Mononuclear cell (primary cell): ENCODE data around the gene ADSS2. TPM values are rescaled to one million over a fixed set of nuclear protein-coding genes. Genes with fewer than 3 reads are reported as not detected.

Experiments
- H3K27me3 ChIP-seq: 2 replicates; pipeline ENCODE4 v1.6.0; 2011; ENCODE audit warnings: low read length, control low read depth; ENCODE audit not compliant: insufficient read depth
- H3K4me1 ChIP-seq: 2 replicates; pipeline ENCODE4 v1.5.1; 2011; ENCODE audit warnings: mild to moderate bottlenecking, low read length, control low read depth; ENCODE audit not compliant: insufficient read depth
- H3K4me3 ChIP-seq: 2 replicates; pipeline ENCODE4 v1.5.1; 2011; ENCODE audit warnings: mild to moderate bottlenecking, low read length, moderate library complexity
- H3K9me3 ChIP-seq: 2 replicates; pipeline ENCODE4 v1.5.1; 2011; ENCODE audit warnings: low read depth, mild to moderate bottlenecking, control low read depth, low read length
- total RNA-seq: library from RNA; depleted of rRNA; stranded (reverse); fragments of >200 nt; gene quantifications from one replicate; pipeline ENCODE4 v1.2.3, GENCODE V29; 2012

ADSS2 gene
- total RNA-seq, 1 donor, result 40.6 TPM

DNA sequence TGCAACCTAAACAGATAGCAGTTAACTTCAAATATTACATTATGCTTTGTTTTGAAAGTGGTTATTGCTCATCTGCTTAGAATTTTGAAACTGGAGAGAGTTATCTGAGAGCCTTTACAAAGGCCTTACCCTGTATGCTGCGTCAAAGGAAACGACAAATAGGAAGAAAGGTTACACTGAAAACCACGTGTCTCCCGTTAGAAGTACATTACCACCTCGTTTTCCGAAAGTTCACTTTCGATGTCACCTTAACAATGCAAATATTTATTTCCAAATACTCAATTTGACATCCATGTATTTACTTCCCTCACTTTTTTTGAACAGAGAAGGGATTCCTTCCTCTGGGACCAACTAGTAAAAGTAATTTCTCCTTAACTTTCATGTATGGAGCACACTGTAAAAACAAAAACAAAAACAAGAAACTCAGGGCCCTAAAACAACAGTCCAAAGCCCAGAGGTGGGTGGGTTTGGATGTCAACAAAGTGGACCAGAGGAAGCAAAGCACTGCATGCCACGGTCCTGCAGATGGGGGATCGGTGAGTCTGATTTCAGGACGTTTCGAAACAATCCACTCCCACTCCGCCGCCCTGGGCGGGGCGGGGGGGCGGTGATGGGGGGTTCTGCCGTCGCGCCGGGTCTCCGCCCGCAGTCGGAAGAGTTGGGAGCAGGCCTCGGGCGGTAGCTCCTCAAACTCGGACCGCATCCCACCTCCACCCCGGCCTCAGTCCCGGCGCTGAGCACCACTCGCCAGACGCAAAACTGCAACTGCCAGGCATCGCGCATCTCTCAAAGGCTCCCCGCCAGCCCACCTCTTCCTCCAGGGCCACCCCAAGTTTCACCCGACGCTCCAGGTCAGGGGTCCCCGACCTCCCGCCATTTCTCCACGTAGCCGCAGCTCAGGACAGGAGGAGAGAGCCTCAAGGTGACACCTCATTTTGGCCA is 841 bp downstream of the ADSS2 start:
- Histone ChIP-seq H3K27me3 (no peaks in the 10 kb centered on the region), H3K4me1 (peaks cover 16% of the 10 kb centered on the region), H3K9me3 (no peaks in the 10 kb centered on the region), H3K4me3 (peak overlapping the region; percentile 92)

DNA sequence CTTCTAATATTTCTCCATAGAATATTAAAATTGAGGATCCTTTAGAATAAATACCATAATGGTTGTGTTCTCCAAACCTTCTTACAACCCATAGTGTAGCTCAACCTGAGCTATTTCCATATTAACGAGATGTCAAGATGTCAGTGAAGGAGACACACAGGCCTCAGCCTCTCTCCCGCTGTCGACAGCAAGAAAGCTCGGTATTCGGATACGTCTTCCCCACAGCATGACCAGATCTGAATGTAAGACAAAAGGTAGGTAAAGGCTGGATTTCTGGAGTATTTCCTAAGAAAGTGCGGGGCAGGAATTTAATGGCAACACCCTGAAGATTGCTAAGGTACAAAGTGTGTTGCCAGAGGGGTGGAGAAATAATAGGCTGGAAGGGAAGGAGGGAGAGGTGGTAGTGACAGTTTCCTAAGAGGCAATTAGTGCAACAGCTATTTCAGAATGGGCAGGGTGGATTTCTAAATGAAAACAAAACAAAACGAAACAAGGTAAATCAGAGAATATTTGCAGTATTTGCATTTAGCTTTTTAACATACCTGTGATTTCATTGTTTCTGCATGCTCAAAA is 1.7 kb downstream of the ADSS2 start:
- Histone ChIP-seq H3K4me1 (peaks cover 20% of the 10 kb centered on the region), H3K27me3 (no peaks in the 10 kb centered on the region), H3K9me3 (no peaks in the 10 kb centered on the region), H3K4me3 (peak overlapping the region; percentile 92)

DNA sequence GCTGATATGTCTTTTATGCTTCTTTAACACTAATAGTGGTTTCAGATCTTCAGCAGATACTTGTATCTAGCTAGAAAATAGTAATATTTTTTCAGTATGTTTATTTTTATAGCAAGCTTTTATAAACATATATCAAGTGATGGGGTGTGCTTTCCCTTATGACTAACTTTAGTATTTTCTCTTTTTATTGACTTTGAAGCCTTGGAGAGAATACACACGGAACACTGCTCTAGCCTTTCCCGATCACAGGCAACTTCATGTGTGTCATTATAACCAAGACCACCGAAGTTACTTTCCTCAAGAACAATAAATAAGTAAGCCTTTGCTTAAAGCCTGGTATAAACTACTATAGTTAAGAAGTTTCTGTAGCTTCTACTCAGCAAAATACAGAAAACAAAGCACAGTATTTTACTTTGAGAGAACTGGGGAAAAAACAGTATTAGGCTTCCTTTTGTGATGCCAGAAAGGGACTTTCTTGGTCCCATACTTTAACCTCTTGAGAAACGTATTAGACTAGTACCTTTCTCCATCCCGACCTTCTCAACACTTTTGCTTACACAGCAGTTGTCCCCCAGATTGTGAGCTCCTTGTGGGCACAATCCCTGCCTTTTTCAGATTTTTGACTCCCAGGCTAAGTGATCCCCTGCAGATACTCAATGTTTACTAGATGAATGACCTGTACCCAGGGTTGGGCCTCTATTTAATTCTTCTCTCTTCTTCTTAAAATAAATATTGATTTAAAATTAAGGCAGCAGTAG is 3.3 kb downstream of the ADSS2 start:
- H3K9me3 ChIP-seq, result no peaks in the 10 kb centered on the region
- no peaks in the 10 kb centered on the region for H3K27me3 ChIP-seq
- peaks cover 24% of the 10 kb centered on the region for H3K4me1 ChIP-seq
- H3K4me3 ChIP-seq, result no peak overlapping the region

DNA sequence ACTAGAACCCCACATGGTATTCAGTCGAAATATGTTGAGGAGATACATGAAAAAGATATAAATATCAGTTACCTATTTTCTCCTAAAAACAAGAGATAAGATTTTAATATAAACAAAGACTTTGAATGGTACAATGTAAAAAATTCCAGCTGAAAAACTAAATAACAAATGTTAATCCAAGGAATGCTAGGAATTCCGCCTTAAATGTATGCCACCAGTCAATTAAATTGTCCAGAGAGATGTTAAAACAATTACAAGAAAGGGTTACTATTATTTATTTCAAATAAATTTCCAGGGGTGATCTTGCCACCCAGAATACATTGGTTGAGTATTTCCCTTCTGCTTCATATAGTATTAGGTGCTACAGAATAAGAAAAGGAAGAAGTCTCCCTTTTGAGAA is 4.2 kb downstream of the ADSS2 start:
- H3K4me1 ChIP-seq, result peaks cover 24% of the 10 kb centered on the region

DNA sequence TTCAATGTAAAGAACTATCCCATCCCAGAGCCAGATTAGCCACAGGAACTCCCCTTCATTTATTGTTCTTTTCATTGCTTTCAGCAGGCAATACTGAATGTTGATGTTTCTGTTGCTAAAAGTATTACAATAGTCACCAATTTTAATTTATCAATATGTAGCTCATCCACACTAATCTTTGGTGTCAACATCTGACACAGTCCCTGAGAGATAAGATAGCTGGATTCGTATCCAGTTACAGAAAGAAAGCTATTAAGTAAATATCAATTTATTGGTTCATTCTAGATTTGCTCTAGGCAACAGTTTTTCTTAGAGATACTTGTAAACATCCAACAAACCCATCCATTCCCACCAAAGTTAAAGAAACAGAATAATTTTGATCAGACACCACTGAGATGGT is 4.7 kb downstream of the ADSS2 start:
- peaks cover 24% of the 10 kb centered on the region for H3K4me1 ChIP-seq
- H3K9me3 ChIP-seq, result no peaks in the 10 kb centered on the region
- H3K4me3 ChIP-seq, result no peak overlapping the region
- no peaks in the 10 kb centered on the region for H3K27me3 ChIP-seq

More for the DNA sequence above, 4.2 kb downstream of the ADSS2 start:
- no peak overlapping the region for H3K4me3 ChIP-seq
- H3K27me3 ChIP-seq, result no peaks in the 10 kb centered on the region
- H3K9me3 ChIP-seq, result no peaks in the 10 kb centered on the region

DNA sequence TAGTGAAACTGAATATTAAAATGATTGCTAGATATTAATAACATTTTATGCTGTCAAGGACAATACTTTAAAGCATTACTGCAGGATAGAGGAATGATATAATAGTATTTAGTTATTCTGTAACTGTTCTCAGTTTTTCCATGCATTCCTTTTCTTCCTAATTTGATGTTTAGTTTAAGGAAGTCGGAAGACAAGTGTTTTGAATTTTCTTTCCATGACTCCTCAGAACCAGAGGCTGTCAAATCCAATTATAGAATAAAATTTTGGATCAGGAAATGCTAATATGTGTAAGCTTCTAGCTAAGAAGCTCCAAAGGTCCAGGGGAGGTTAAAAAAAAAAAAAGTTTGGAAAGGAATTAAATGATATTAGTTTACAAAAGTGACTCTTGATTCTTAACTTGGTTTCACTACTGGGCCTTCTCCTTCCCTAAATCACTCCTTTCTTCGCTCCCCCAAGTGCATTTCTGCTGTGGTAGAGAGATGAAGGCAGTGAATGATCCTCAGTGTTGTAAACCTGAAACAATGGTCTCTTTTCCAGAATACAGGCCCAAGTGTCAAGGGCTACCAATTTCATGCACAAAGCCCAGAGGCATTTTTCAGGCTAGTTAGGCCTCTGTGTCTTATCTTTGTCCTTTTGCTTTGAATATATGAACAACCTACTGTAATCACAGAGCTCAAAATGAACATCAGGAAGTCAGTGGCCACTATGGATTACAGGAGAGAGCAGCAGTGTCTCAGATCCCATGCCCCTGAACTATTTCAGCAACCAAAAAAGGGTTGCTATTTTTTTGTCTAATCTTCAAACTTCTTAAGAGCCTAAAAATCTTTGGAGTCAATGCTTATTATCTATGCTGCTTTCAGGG is 6.2 kb downstream of the ADSS2 start:
- Histone ChIP-seq H3K4me3 (no peak overlapping the region), H3K27me3 (no peaks in the 10 kb centered on the region), H3K4me1 (peaks cover 24% of the 10 kb centered on the region), H3K9me3 (no peaks in the 10 kb centered on the region)

DNA sequence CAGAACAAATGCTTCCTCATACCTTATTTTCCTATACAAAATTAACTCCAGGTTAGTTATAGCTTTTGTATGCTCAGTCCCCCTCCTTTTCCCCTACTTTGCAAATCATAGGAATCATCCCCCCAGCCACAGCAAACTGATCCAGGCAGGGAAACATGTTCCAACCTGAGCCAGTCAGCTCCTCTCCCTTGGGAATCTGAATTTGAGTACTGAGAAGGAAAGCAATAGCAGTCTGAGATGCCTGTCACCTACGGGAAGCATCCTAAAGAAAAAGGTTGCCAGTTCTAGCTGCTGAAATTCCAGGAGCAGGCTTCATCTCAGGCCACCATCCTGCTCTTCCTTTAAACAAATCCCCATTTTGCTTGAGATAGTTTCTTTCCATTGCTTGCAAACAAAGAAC is 6.9 kb downstream of the ADSS2 start:
- Histone ChIP-seq H3K9me3 (no peaks in the 10 kb centered on the region), H3K27me3 (no peaks in the 10 kb centered on the region), H3K4me1 (peaks cover 17% of the 10 kb centered on the region), H3K4me3 (no peak overlapping the region)

DNA sequence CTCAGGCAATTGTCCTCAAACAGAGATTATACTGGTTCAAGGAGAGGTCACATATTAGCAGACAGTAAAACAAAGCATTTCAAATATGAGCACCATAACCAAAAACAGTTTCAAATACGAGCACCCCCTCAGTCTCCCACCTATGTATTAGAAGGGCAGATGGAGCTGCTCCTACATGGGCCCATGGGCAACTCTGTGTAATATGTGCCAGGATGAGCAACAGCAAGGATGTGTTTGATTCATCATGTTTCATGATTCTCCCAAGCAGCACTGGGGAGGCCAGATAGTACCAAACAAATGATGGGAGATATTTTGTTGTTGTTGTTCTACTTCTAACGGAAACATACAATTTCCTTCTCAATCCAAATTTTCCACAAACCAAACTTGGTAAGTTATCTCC is 8.9 kb downstream of the ADSS2 start:
- Histone ChIP-seq H3K27me3 (no peaks in the 10 kb centered on the region), H3K4me3 (no peak overlapping the region), H3K4me1 (peaks cover 15% of the 10 kb centered on the region), H3K9me3 (no peaks in the 10 kb centered on the region)

DNA sequence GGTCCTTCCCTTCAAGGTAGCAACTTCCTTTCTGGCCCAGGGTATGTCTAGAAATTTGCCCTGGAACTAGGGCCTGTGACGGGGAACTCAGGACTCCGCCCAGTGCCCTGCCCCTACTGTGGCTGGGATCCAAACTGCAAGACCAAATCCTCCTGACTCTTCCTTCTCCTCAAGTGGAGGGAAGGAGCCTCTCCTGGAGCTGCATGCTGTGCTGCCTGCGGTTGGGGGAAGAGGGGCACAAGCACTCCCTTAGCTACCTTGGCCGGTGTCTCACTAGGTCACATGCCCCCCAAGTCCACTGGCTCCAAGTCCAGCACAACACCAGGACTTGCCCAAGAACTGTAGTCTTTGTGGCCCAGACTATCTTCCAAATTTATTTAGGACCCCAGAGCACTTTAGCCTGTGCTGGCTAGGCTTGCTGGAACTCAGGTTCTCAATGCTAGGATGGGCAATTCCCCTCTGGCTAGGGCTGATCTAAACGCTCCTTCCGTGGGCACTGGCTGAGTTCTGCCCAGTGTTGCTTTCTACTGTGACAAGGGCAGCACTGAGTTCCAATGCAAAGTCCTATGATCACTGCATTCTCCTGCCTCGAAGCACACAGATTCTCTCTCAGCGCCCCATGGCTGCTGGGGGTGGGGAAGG is 12.2 kb downstream of the ADSS2 start:
- no peak overlapping the region for H3K4me3 ChIP-seq
- H3K9me3 ChIP-seq, result no peaks in the 10 kb centered on the region
- H3K27me3 ChIP-seq, result no peaks in the 10 kb centered on the region
- H3K4me1 ChIP-seq, result peaks cover 7% of the 10 kb centered on the region

DNA sequence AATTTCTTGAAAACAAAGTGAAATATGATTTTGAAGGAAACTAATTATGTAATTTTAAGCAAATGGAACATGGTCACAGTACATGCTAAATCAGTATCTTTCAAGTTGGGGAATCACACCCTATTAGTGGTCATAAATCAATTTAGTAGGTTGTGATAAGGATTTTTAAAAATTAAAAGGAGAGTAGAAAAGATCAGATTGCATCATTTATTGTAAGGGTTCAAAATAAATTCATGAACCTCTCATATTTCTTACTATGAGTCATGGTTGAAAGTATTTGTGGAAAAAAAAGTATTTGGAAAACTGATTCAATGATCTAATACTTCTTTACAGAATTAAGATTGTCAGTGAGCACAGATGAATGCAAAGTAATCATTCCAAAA is 14.6 kb downstream of the ADSS2 start:
- Histone ChIP-seq H3K4me1 (peaks cover 7% of the 10 kb centered on the region), H3K9me3 (no peaks in the 10 kb centered on the region), H3K4me3 (no peak overlapping the region), H3K27me3 (no peaks in the 10 kb centered on the region)

DNA sequence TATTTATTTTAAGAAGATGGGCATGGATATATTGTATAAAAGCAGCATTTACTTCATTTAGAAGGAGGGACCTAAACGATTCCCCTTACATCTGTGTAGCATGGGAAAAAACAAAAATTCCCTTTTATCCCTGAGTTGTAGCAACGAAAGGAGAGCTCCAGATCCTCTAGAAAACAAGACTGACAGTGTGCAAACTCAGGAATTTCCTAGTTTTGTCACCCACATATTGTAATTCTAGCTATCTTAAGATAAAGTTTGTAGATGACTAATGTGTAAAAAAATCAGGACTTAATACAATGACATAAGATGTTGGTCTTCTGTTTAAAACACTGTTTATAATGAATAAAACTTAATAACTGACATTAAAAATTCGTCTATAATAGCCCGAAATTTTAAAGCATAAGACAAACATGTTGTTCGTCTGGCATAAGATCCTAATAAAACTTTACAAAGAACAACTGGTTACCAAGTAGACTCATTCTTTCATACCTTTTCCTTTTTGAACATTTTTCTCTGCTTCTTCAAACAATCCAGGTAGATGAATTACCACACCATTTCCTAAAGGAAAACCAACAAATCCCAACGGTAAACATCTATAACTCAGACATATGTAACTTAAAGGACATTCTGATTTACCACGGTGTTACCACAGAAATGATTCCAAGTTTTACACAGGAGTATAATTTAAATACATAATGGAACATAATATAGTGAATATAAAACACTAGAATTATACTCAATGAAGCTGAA is 15.2 kb downstream of the ADSS2 start:
- H3K4me3 ChIP-seq, result no peak overlapping the region
- H3K9me3 ChIP-seq, result no peaks in the 10 kb centered on the region
- peaks cover 7% of the 10 kb centered on the region for H3K4me1 ChIP-seq
- no peaks in the 10 kb centered on the region for H3K27me3 ChIP-seq

DNA sequence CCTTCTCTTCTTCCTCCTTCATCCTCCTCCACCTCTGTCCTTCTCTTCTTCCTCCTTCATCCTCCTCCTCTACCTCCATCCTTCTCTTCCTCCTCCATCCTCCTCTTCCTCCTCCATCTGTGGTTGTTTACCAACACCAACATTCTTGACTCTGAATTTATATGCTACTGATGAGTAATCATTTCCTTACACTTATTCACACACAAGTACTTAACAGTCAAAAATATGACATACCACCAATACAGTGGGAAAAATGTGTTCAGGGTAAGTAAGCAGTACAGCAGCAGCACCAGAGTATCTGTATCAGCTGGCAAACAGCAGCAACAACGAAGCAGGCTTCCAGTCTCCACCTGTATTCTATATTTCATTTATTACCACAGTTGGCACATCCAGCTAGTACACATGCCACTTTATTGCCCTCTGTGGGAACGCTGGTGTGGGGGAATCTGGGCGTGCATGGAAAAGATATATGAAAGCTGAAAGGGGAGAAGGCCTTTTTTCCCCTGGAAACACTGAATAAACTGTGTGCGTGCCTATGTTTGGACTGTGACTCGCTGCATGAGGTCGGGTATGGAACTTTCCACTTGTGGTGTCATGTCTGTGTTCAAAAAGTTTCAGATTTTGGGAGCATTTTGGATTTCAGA is 16.0 kb downstream of the ADSS2 start:
- H3K9me3 ChIP-seq, result no peaks in the 10 kb centered on the region
- H3K4me1 ChIP-seq, result peaks cover 7% of the 10 kb centered on the region
- H3K4me3 ChIP-seq, result no peak overlapping the region
- no peaks in the 10 kb centered on the region for H3K27me3 ChIP-seq

DNA sequence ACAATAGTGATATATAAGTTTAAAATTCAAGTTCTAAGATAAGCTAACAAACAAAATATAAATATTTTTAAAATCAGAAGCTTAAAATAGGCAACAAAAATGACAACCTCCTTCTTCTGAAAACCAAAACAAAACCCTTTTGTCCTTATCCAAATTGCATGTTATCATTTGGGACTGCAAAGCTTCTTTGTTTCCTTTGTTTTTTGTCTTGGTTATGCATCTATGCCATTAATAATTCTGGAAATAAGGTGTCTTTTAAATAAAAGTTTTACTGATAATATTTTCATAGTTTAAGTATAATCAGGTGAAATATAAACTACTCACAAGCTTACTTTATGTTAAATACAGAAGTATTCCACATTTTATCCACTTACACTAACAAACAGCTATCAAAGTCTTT is 20.5 kb downstream of the ADSS2 start:
- Histone ChIP-seq H3K4me1 (no peaks in the 10 kb centered on the region), H3K27me3 (no peaks in the 10 kb centered on the region), H3K9me3 (no peaks in the 10 kb centered on the region), H3K4me3 (no peak overlapping the region)
